ENCODE results near the gene TEX48. TPM values are rescaled to one million over a fixed set of nuclear protein-coding genes. Genes with fewer than 3 reads are reported as not detected.

The TEX48 gene
- total and polyA plus RNA-seq, 7 experiments from 2014 or later: 0.85 TPM; not detected in 6

DNA sequence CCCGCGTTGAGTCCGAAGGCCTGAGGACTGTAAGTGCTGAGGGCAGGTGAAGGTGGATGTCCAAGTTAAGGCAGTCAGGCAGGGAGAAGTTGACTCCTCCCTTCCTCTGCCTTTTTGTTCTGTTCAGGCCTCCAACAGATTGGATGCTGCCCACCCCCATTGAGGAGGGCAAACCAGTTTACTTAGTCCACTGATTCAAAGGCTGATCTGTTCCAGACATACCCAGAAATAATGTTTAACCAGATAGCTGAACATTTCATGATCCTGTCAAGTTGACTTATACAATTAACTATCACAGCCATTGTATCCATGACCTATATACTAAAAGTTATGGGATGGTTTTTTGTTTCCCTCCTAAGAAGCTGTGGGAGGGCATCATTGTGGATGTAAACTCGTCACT lies 8.3 kb upstream of the TEX48 start:
- no peak for ATAC-seq
- peaks cover 0 to 20% (median 0%) of the 10 kb centered on the region in 11 donors for H3K9me3 Mint-ChIP-seq
- peaks cover 5 to 24% of the 10 kb centered on the region in 2 donors for H3K4me1 ChIP-seq (ENCODE audit: control insufficient read depth in 2 of 2, insufficient read depth in 2 of 2, low read length in 2 of 2)
- intact Hi-C loops (cut with micrococcal nuclease): loop anchor here in 1 of 2 donors (2.0 kb wide), 3 partner anchors 48 to 218 kb away; no protein-coding TSS in a partner anchor
- DNase-seq: no peak
- peak overlapping the region in 1 of 10 donors; percentile 66 for H3K4me3 Mint-ChIP-seq
- no peaks in the 10 kb centered on the region for H3K9me3 ChIP-seq (ENCODE audit: control insufficient read depth in 2 of 3, low read length in 3 of 3)
- no peaks in the 10 kb centered on the region for H3K36me3 ChIP-seq (ENCODE audit: control insufficient read depth in 2 of 3, insufficient read depth in 3 of 3, low read length in 3 of 3)
- H3K27ac Mint-ChIP-seq: peak overlapping the region in 2 of 9 donors; percentile 80 to 91
- H3K4me1 Mint-ChIP-seq: peaks cover 6 to 92% (median 12%) of the 10 kb centered on the region in 7 donors
- no peaks in the 10 kb centered on the region for H3K27me3 ChIP-seq (ENCODE audit: control insufficient read depth in 2 of 2, insufficient read depth in 2 of 2, low read length in 2 of 2)
- no peak overlapping the region for H3K27ac ChIP-seq (ENCODE audit: low read depth, low read length)
- POLR2A ChIA-PET: no interaction called here
- no peaks in the 10 kb centered on the region for H3K27me3 Mint-ChIP-seq
- peaks cover 0 to 51% (median 0%) of the 10 kb centered on the region in 5 donors for H3K36me3 Mint-ChIP-seq
- no peak overlapping the region for H3K4me3 ChIP-seq (ENCODE audit: low read length)
- CTCF ChIA-PET: interaction anchor here (1.6 to 2.0 kb wide), 2 partner anchors 9 to 48 kb away, joined by 4 to 7 read pairs; partner anchors contain the start of gene TEX48

DNA sequence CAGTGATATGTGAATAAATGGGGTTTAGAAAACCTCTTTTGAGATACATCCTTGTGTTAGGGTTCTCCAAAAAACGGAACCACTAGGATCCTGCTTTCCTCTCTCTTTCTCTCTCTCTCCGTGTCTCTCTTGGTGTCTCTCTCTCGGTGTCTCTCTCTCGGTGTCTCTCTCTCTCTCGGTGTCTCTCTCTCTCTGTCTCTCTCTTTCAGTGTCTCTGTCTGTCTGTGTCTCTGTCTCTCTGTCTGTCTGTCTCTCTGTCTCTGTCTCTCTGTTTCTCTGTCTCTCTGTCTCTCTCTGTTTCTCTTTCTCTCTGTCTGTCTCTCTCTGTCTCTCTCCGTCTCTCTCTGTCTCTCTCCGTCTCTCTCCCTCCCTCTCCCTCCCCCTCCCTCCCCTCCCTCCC lies 7.8 kb upstream of the TEX48 start:
- Histone ChIP-seq H3K27ac (ENCODE audit: low read depth, low read length) (no peak overlapping the region), H3K4me3 (ENCODE audit: low read length) (no peak overlapping the region), H3K36me3 (ENCODE audit: control insufficient read depth in 2 of 3, insufficient read depth in 3 of 3, low read length in 3 of 3) (no peaks in the 10 kb centered on the region), H3K27me3 (ENCODE audit: control insufficient read depth in 2 of 2, insufficient read depth in 2 of 2, low read length in 2 of 2) (no peaks in the 10 kb centered on the region), H3K4me1 (ENCODE audit: control insufficient read depth in 2 of 2, insufficient read depth in 2 of 2, low read length in 2 of 2) (peaks cover 5 to 24% of the 10 kb centered on the region in 2 donors), H3K9me3 (ENCODE audit: control insufficient read depth in 2 of 3, low read length in 3 of 3) (no peaks in the 10 kb centered on the region)
- Mint-ChIP-seq H3K27me3 (no peaks in the 10 kb centered on the region), H3K4me3 (peak overlapping the region in 1 of 10 donors; percentile 36), H3K4me1 (peaks cover 6 to 87% (median 12%) of the 10 kb centered on the region in 7 donors), H3K36me3 (peaks cover 0 to 49% (median 0%) of the 10 kb centered on the region in 5 donors), H3K9me3 (peaks cover 0 to 20% (median 0%) of the 10 kb centered on the region in 11 donors), H3K27ac (peak overlapping the region in 3 of 9 donors; percentile 28 to 91 (median 35))
- ChIA-PET POLR2A (no interaction called here), CTCF (interaction anchor here (1.6 kb wide), 1 partner anchor 48 kb away, joined by 4 read pairs; no protein-coding TSS in a partner anchor)
- ATAC-seq: no peak
- intact Hi-C loops (cut with micrococcal nuclease): loop anchor here in 1 of 2 donors (2.0 kb wide), 3 partner anchors 49 to 219 kb away; no protein-coding TSS in a partner anchor
- DNase-seq: no peak

DNA sequence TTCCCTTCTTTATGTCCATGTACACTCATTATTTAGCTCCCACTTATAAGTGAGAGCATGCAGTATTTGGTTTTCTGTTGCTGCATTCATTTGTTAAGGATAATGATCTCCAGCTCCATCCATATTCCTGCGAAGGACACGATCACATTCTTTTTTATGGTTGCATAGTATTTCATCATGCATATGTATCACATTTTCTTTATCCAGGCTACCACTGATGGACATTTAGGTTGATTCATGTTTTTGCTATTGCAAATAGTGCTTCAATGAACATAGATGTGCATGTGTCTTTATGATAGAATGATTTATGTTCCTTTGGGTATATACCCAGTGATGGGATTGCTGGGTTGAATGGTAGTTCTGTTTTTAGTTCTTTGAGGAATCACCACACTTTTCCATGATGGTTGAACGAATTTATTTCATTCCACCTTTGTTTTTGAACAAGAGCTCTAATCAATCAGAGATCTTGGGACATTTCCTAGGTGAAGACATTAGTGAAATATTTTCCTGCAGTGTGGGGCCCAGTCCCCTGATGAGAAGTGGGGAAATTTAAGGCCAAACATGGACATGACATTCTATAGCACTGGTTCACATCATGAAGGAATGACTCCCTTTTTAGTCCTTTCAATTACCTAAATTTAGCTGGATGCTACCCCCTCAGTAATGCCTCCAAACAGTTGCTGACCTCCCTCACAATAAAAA lies 7.1 kb upstream of the TEX48 start:
- intact Hi-C loops (cut with micrococcal nuclease): no loop called here
- Histone ChIP-seq H3K36me3 (ENCODE audit: control insufficient read depth in 2 of 3, insufficient read depth in 3 of 3, low read length in 3 of 3) (no peaks in the 10 kb centered on the region), H3K4me3 (ENCODE audit: low read length) (no peak overlapping the region), H3K9me3 (ENCODE audit: control insufficient read depth in 2 of 3, low read length in 3 of 3) (no peaks in the 10 kb centered on the region), H3K4me1 (ENCODE audit: control insufficient read depth in 2 of 2, insufficient read depth in 2 of 2, low read length in 2 of 2) (peaks cover 5 to 24% of the 10 kb centered on the region in 2 donors), H3K27me3 (ENCODE audit: control insufficient read depth in 2 of 2, insufficient read depth in 2 of 2, low read length in 2 of 2) (no peaks in the 10 kb centered on the region), H3K27ac (ENCODE audit: low read depth, low read length) (no peak overlapping the region)
- POLR2A ChIA-PET: no interaction called here
- ATAC-seq: no peak
- CTCF ChIA-PET: interaction anchor here (0.8 kb wide), 1 partner anchor 8 kb away, joined by 4 read pairs; no protein-coding TSS in a partner anchor
- no peak for DNase-seq
- H3K27ac Mint-ChIP-seq: peak overlapping the region in 1 of 9 donors; percentile 91
- H3K4me1 Mint-ChIP-seq: peaks cover 6 to 85% (median 12%) of the 10 kb centered on the region in 7 donors
- peaks cover 0 to 48% (median 0%) of the 10 kb centered on the region in 5 donors for H3K36me3 Mint-ChIP-seq
- no peaks in the 10 kb centered on the region for H3K27me3 Mint-ChIP-seq
- H3K4me3 Mint-ChIP-seq: no peak overlapping the region
- H3K9me3 Mint-ChIP-seq: peaks cover 0 to 17% (median 0%) of the 10 kb centered on the region in 11 donors

DNA sequence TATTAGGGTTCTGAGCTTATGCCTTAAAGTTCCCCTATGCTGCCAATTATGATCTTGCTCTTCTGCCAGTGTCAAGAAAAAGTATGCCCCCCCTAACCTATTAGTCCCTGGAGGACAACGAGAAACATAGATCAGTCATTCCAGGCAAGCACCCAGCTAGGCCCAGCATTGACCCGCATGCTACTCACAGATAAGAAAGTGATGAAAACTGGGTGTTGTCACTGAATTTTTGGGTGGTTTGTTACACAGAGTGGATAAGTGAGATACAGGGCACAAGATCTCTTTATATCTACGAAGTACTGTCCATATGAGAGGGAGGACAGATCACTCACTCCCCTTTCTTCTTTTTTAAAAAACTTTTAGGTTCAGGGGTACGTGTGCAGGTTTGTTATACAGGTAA lies 6.4 kb upstream of the TEX48 start:
- CTCF ChIA-PET: interaction anchor here (0.7 kb wide), 1 partner anchor 181 kb away, joined by 3 read pairs; no protein-coding TSS in a partner anchor
- Mint-ChIP-seq H3K27me3 (no peaks in the 10 kb centered on the region), H3K4me3 (no peak overlapping the region), H3K27ac (peak overlapping the region in 2 of 9 donors; percentile 63 to 65), H3K36me3 (peaks cover 0 to 46% (median 0%) of the 10 kb centered on the region in 5 donors), H3K4me1 (peaks cover 6 to 83% (median 12%) of the 10 kb centered on the region in 7 donors), H3K9me3 (peaks cover 0 to 17% (median 0%) of the 10 kb centered on the region in 11 donors)
- POLR2A ChIA-PET: no interaction called here
- no peak for ATAC-seq
- DNase-seq: no peak
- no peak overlapping the region for H3K27ac ChIP-seq (ENCODE audit: low read depth, low read length)
- intact Hi-C loops (cut with micrococcal nuclease): no loop called here
- H3K9me3 ChIP-seq (ENCODE audit: control insufficient read depth in 2 of 3, low read length in 3 of 3): no peaks in the 10 kb centered on the region
- peaks cover 5 to 24% of the 10 kb centered on the region in 2 donors for H3K4me1 ChIP-seq (ENCODE audit: control insufficient read depth in 2 of 2, insufficient read depth in 2 of 2, low read length in 2 of 2)
- H3K27me3 ChIP-seq (ENCODE audit: control insufficient read depth in 2 of 2, insufficient read depth in 2 of 2, low read length in 2 of 2): no peaks in the 10 kb centered on the region
- H3K36me3 ChIP-seq (ENCODE audit: control insufficient read depth in 2 of 3, insufficient read depth in 3 of 3, low read length in 3 of 3): no peaks in the 10 kb centered on the region
- H3K4me3 ChIP-seq (ENCODE audit: low read length): no peak overlapping the region

DNA sequence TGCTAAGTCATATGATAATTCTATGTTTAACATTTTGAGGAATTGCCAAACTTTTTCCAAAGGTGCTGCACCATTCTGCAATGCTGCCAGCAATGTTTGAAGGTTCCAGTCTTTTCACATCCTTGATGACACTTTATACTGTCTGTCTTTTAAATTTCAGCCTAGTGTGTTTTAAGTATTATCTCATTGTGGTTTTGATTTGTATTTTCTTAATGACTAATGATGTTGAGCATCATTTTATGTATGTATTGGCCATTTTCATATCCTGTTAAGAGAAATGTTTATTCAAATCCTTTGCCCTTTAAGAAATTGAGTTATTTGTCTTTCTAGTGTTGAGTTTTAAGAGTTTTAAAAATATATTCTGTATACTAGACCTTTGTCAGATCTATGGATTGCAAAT lies 5.0 kb upstream of the TEX48 start:
- no peaks in the 10 kb centered on the region for H3K36me3 ChIP-seq (ENCODE audit: control insufficient read depth in 2 of 3, insufficient read depth in 3 of 3, low read length in 3 of 3)
- no peaks in the 10 kb centered on the region for H3K9me3 ChIP-seq (ENCODE audit: control insufficient read depth in 2 of 3, low read length in 3 of 3)
- no peak overlapping the region for H3K4me3 ChIP-seq (ENCODE audit: low read length)
- Mint-ChIP-seq H3K27me3 (no peaks in the 10 kb centered on the region), H3K4me1 (peaks cover 6 to 77% (median 12%) of the 10 kb centered on the region in 7 donors), H3K36me3 (peaks cover 0 to 48% (median 0%) of the 10 kb centered on the region in 5 donors), H3K4me3 (peak overlapping the region in 1 of 10 donors; percentile 56), H3K9me3 (peaks cover 0 to 17% (median 0%) of the 10 kb centered on the region in 11 donors), H3K27ac (peak overlapping the region in 1 of 9 donors; percentile 83)
- CTCF ChIA-PET: no interaction called here
- no peak overlapping the region for H3K27ac ChIP-seq (ENCODE audit: low read depth, low read length)
- DNase-seq (no peak), ATAC-seq (no peak)
- H3K27me3 ChIP-seq (ENCODE audit: control insufficient read depth in 2 of 2, insufficient read depth in 2 of 2, low read length in 2 of 2): no peaks in the 10 kb centered on the region
- peaks cover 6 to 21% of the 10 kb centered on the region in 2 donors for H3K4me1 ChIP-seq (ENCODE audit: control insufficient read depth in 2 of 2, insufficient read depth in 2 of 2, low read length in 2 of 2)
- intact Hi-C loops (cut with micrococcal nuclease): no loop called here
- POLR2A ChIA-PET: no interaction called here

DNA sequence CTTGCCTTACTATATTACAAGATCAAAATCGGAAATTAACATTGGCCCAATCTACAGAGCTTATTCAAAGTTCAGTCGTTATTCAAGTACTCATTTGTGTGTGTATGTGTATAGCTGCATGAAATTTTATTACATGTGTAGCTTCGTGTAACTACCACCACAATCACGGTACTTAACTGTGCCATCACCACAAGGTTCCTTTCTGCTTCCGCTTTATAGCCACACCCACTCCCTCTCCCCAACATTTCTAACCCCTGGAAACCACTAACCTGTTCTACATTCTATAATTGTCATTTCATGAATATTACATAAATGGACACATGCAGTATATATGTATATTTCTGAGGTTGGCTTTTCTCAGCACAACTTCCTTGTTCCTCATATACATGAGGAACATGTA lies 4.0 kb upstream of the TEX48 start:
- Mint-ChIP-seq H3K27me3 (peaks cover 0 to 4% (median 0%) of the 10 kb centered on the region in 5 donors), H3K27ac (peak overlapping the region in 3 of 9 donors; percentile 2 to 77 (median 56)), H3K4me1 (peaks cover 3 to 74% (median 12%) of the 10 kb centered on the region in 7 donors), H3K4me3 (peak overlapping the region in 1 of 10 donors; percentile 6), H3K36me3 (peaks cover 0 to 48% (median 0%) of the 10 kb centered on the region in 5 donors), H3K9me3 (peaks cover 0 to 17% (median 0%) of the 10 kb centered on the region in 11 donors)
- ATAC-seq: no peak
- ChIA-PET CTCF (interaction anchor here (0.7 to 0.9 kb wide), 4 partner anchors 12 to 328 kb away, joined by 3 to 4 read pairs (median 3); no protein-coding TSS in a partner anchor), POLR2A (no interaction called here)
- H3K27ac ChIP-seq (ENCODE audit: low read depth, low read length): no peak overlapping the region
- no peaks in the 10 kb centered on the region for H3K9me3 ChIP-seq (ENCODE audit: control insufficient read depth in 2 of 3, low read length in 3 of 3)
- no peak for DNase-seq
- H3K27me3 ChIP-seq (ENCODE audit: control insufficient read depth in 2 of 2, insufficient read depth in 2 of 2, low read length in 2 of 2): no peaks in the 10 kb centered on the region
- H3K4me1 ChIP-seq (ENCODE audit: control insufficient read depth in 2 of 2, insufficient read depth in 2 of 2, low read length in 2 of 2): peaks cover 11 to 17% of the 10 kb centered on the region in 2 donors
- no peak overlapping the region for H3K4me3 ChIP-seq (ENCODE audit: low read length)
- intact Hi-C loops (cut with micrococcal nuclease): no loop called here
- no peaks in the 10 kb centered on the region for H3K36me3 ChIP-seq (ENCODE audit: control insufficient read depth in 2 of 3, insufficient read depth in 3 of 3, low read length in 3 of 3)

Data from naive thymus-derived CD4-positive, alpha-beta T cell (primary cell).